ENCODE data around the gene ATG7.

ATG7 gene, protein sequence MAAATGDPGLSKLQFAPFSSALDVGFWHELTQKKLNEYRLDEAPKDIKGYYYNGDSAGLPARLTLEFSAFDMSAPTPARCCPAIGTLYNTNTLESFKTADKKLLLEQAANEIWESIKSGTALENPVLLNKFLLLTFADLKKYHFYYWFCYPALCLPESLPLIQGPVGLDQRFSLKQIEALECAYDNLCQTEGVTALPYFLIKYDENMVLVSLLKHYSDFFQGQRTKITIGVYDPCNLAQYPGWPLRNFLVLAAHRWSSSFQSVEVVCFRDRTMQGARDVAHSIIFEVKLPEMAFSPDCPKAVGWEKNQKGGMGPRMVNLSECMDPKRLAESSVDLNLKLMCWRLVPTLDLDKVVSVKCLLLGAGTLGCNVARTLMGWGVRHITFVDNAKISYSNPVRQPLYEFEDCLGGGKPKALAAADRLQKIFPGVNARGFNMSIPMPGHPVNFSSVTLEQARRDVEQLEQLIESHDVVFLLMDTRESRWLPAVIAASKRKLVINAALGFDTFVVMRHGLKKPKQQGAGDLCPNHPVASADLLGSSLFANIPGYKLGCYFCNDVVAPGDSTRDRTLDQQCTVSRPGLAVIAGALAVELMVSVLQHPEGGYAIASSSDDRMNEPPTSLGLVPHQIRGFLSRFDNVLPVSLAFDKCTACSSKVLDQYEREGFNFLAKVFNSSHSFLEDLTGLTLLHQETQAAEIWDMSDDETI

GRCh38 chr3:11271986-11272904 lies at the start of gene ATG7:
TSS of gene ATG7 (plus strand) at chr3:11272397. CDS start at chr3:11298696, 26,299 bp downstream.
- no peak for FAIRE-seq

DNA sequence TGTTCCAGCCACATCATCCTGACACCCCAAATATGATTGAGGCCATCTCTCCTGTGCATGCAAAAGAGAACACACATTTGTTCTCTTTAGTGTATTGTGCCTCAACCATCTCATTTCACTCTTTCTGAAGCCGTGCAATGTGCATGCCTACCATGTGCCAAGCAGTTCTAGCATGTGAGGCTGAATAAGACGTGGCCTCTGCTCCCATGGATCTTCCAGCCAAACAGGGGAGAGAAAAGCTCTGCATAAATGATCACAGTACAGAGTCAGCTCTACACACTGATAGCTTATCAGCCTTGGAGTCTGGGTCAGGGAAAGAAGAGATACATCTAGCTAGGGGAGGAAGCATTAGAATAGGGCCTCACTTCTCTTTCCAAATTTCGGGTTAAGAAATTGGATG lies 48.2 kb upstream of the ATG7 start:
- FAIRE-seq = no peak

DNA sequence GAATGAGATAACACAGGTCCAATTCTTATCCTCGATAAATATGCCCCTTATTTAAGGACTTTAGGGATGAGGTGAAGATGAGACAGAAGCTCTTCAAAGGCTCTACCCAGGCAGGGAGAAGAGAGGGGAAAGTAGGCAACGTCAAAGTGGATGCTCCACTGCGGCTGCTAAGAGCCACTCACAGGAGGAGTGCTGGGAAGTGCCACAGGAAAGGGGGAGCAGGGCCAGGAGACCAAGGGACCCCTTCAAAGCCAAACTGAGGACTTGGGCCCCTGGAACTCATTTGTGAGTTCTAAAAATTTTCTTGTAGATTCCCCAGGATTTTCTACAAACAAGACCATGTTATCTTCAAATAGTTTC lies 47.3 kb upstream of the ATG7 start:
- FAIRE-seq = no peak

- no peak for FAIRE-seq
Observed at GRCh38 chr3:11226042-11226370, 46.2 kb upstream of the ATG7 start.

DNA sequence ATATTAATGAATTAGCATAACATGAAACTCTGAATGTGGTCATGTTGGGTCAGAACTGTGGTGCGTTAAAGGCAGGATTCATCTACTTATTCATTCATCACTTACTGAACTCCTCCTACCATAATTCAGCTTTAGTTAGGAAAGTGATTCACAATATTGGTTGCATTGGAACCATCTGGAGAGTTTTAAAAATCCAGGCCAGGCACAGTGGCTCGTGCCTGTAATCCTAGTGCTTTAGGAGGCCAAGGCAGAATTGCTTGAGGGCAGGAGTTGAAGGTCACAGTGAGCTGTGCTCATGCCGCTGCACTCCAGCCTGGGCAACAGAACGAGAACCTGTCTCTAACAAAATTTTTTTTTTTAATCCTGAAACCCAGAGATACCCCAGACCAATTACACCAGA lies 44.2 kb upstream of the ATG7 start:
- FAIRE-seq = no peak

DNA sequence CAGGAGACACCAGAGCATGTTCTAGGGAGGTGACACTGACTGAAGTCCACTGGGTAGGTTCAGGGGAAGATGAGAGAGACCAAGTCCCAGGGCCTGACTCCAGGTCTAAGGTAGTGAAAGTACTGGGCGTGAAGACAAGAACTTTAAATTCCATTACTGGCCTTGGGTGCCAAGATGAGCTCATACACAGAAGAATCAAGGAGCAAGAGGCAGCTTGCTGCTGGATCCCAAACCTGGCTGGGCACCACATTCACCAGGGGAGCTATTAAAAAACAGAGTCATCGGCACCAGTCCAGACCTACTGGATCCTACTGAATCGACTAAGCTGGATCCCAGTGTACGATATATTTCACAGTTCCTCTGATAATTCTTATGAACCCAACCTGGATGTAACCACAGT lies 42.1 kb upstream of the ATG7 start:
- no peak for FAIRE-seq

DNA sequence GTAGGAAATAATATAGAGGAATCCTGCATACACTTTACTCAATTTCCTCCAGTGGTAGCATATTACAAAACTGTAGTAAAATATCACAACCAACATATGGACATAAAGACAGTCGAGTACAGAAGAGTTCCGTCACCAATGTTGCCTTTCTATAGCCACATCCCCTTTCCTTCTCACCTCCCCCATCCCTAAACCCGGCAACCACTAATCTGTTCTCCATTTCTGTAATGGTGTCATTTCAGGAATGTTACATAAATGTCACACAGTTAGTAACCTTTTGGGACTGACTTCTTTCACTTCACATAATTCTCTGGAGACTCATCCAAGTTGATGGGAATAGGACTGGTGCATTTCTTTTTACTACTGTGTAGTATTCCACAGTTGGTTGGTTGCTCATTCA lies 41.4 kb upstream of the ATG7 start:
- no peak for FAIRE-seq

DNA sequence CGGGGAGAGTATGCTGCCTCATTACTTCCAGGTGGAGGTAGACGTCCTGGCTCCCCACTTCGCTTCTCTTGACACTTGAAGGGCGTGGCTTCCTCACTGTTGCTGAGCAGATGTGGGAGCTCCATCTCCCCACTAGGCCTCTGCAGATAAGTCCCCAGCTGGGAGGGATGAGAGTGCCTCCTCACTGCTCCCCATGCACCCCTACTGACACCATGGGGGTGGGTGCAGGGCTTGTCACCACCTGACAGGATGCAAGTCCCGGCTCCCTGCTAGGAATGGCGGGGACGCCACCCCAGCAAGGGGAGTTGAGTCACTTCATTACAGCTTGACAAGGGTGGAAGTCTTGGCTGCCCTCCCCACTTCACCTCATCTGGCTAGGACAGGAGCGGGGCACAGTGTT lies 36.8 kb upstream of the ATG7 start:
- no peak for FAIRE-seq

GRCh38 chr3:11236588-11237461 lies 35.4 kb upstream of the ATG7 start:
- FAIRE-seq = no peak

DNA sequence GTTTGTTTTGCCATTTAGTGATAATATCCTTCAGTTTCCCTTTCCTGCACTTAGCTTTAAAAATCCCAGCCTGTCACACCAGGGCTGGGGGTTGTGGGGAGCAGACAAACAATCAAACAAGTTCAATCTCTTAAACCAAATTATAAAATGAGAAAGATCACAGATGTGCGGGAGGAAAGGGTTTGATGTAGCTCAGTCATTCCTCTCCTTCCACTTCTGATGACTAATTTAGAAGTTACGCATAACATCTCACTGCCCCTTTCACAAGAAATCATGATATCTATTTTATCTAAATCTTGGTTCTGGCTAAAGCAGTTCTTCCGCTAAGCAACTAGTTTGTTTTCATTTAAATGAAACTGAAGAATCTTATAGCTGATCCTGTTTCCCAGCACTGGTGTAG lies 34.1 kb upstream of the ATG7 start:
- no peak for FAIRE-seq

GRCh38 chr3:11238880-11239279 lies 33.3 kb upstream of the ATG7 start:
- FAIRE-seq = no peak

- no peak for FAIRE-seq
Observed at GRCh38 chr3:11239796-11240195, 32.4 kb upstream of the ATG7 start.

DNA sequence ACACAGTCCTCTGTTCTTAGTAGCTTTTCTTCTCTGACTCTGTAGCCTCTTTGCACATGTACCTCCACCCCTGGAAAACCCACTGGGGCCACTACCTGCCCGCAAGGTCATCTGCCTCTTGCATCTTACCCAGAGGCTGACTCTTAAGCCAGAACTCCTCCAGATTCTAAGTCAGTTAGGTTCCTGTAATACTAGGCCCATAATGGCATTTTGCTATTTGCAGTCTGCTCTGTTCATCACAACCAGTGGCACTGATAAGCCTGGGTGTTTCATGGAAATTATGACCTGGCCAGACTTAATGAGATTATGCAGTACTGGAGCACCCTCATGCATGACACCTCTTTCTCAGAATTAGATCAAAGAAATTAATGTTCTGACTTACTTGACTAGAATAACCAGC lies 31.7 kb upstream of the ATG7 start:
- FAIRE-seq = no peak

GRCh38 chr3:11244121-11244677 lies 28.0 kb upstream of the ATG7 start:
- no peak for FAIRE-seq

GRCh38 chr3:11245276-11245675 lies 26.9 kb upstream of the ATG7 start:
- FAIRE-seq = no peak

- no peak for FAIRE-seq
Observed at GRCh38 chr3:11245827-11246662, 26.2 kb upstream of the ATG7 start.

GRCh38 chr3:11246663-11246970 lies 25.6 kb upstream of the ATG7 start:
- no peak for FAIRE-seq

- no peak for FAIRE-seq
Observed at GRCh38 chr3:11247362-11247761, 24.8 kb upstream of the ATG7 start.

- no peak for FAIRE-seq
Observed at GRCh38 chr3:11248596-11248995, 23.6 kb upstream of the ATG7 start.

GRCh38 chr3:11250902-11251806 lies 21.0 kb upstream of the ATG7 start:
- no peak for FAIRE-seq
